Melanocyte of skin (primary cell): Measurements from ENCODE around the gene HSFY1. TPM values are rescaled to one million over a fixed set of nuclear protein-coding genes. Genes with fewer than 3 reads are reported as not detected.

Experiments
- small RNA-seq, 2 donors: library from RNA; depleted of rRNA; stranded (forward); fragments of <200 nt; gene quantifications; one replicate each; pipeline ENCODE3, GENCODE V24; 2012
- total RNA-seq, 2 donors: library from RNA; depleted of rRNA; stranded (reverse); fragments of >200 nt; gene quantifications; 2 replicates each; pipeline ENCODE4 v1.2.3, GENCODE V29; 2012

HSFY1 gene, protein sequence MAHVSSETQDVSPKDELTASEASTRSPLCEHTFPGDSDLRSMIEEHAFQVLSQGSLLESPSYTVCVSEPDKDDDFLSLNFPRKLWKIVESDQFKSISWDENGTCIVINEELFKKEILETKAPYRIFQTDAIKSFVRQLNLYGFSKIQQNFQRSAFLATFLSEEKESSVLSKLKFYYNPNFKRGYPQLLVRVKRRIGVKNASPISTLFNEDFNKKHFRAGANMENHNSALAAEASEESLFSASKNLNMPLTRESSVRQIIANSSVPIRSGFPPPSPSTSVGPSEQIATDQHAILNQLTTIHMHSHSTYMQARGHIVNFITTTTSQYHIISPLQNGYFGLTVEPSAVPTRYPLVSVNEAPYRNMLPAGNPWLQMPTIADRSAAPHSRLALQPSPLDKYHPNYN
- not detected for total RNA-seq

DNA sequence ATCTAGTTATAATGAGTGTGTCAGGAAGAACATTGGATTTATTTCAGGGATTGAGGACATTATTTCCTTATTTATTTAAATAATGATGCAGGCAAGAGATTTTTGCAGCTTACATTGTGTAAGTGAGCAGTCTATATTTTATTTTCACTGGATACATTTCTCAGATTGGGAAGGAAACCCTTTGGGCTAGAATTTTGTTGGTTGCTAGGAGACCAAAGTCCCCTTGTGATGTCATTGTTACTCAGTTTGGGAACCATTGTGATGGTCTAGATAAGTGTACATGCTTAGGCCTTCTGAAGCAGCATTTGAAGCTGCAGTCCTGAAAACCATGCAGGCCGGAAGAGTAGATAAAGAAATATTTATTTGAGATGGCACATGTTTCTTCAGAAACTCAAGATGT lies at the start of gene HSFY1:
Gene HSFY1, plus strand, starts transcription at position 301 of the 400 bp plus-strand sequence. Its CDS starts 68 bp downstream, at position 369.

Small RNAs within 50 kb of the gene (small RNA-seq; reads per million reads assigned to genes)
- gene GPM6BP1 (0 reads per million in 2 donors), gene PRYP5 (0 reads per million in 2 donors)

Other genes starting within 250 kb of the HSFY1 start
- gene HSFY2, start 227.0 kb downstream of the HSFY1 start, total RNA-seq: not detected